ENCODE measurements around the gene MGAM2.
"Not testable (repeated sequence)": the region's sequence is repeated elsewhere in the genome, so short reads cannot be mapped to it uniquely, and the experiment has no call there.

Gene MGAM2

GRCh38 chr7:142111499-142111898 is at the start of gene MGAM2:
TSS of gene MGAM2 (plus strand) at chr7:142111718. CDS start at chr7:142116874, 5,156 bp downstream.
- DNase-seq = no peak

GRCh38 chr7:142063551-142064442 is 47.7 kb upstream of the MGAM2 start:
- DNase-seq = no peak

GRCh38 chr7:142066536-142066935 is 45.0 kb upstream of the MGAM2 start:
- DNase-seq = no peak

GRCh38 chr7:142077762-142078161 is 33.8 kb upstream of the MGAM2 start:
- no peak for DNase-seq

- DNase-seq = no peak
These were observed 27.9 kb upstream of the MGAM2 start for GRCh38 chr7:142083605-142084004.

GRCh38 chr7:142085428-142085827 is 26.1 kb upstream of the MGAM2 start:
- no peak for DNase-seq

- no peak for DNase-seq
These were observed 23.4 kb upstream of the MGAM2 start for GRCh38 chr7:142088022-142088714.

GRCh38 chr7:142089035-142089434 is 22.5 kb upstream of the MGAM2 start:
- no peak for DNase-seq

- no peak for DNase-seq
These were observed 19.6 kb upstream of the MGAM2 start for GRCh38 chr7:142091961-142092360.

- no peak for DNase-seq
These were observed 16.7 kb upstream of the MGAM2 start for GRCh38 chr7:142094861-142095260.

- no peak for DNase-seq
These were observed 13.9 kb upstream of the MGAM2 start for GRCh38 chr7:142097571-142097970.

- no peak for DNase-seq
These were observed 13.5 kb upstream of the MGAM2 start for GRCh38 chr7:142098004-142098403.

GRCh38 chr7:142099347-142099746 is 12.2 kb upstream of the MGAM2 start:
- DNase-seq = not testable (repeated sequence)

GRCh38 chr7:142100634-142101033 is 10.9 kb upstream of the MGAM2 start:
- no peak for DNase-seq

GRCh38 chr7:142101794-142102193 is 9.7 kb upstream of the MGAM2 start:
- DNase-seq = not testable (repeated sequence)

GRCh38 chr7:142104550-142105527 is 6.7 kb upstream of the MGAM2 start:
- DNase-seq = no peak

- no peak for DNase-seq
These were observed 2.6 kb upstream of the MGAM2 start for GRCh38 chr7:142108728-142109505.

- no peak for DNase-seq
These were observed 1.4 kb upstream of the MGAM2 start for GRCh38 chr7:142110098-142110497.

- no peak for DNase-seq
These were observed 880 bp upstream of the MGAM2 start for GRCh38 chr7:142110638-142111037.

- DNase-seq = no peak
These were observed 568 bp downstream of the MGAM2 start for GRCh38 chr7:142112086-142112485.

GRCh38 chr7:142114207-142114606 is 2.7 kb downstream of the MGAM2 start:
- no peak for DNase-seq

GRCh38 chr7:142120524-142120923 is 9.0 kb downstream of the MGAM2 start:
- DNase-seq = no peak

Measured in activated T-cell treated with anti-CD3 and anti-CD28 coated beads for 4 hours (primary cell).